ENCODE results near the gene ARMC10.

- TF ChIP-seq POLR2AphosphoS5 (IDR thresholded peaks at IDR 0.05; ENCODE audit: low read depth, low read length) (no peak), POLR2A (IDR thresholded peaks at IDR 0.05; ENCODE audit: low read depth, low read length) (no peak)
These were observed 1.8 kb downstream of the ARMC10 start for GRCh38 chr7:103076764-103077163.
